Measurements from ENCODE around the gene NFIA. TPM values are rescaled to one million over a fixed set of nuclear protein-coding genes. Genes with fewer than 3 reads are reported as not detected.
A peak's percentile ranks its signal among the peaks of the same experiment; 100 is the strongest.

Gene NFIA
- total and polyA plus RNA-seq, 9 of the 15 experiments (the other 6 are each of a cell fraction or from before 2014, with no cell fraction given) = 5.3 to 24.9 (median 9.8) TPM

GRCh38 chr1:61453111-61453961 lies 371.0 kb downstream of the NFIA start (continued):
- TF ChIP-seq TSHZ1 (CRISPR knock-in tag; IDR thresholded peaks at IDR 0.05) = no peak
- TF ChIP-seq HDAC8 (tag; IDR thresholded peaks at IDR 0.05) = no peak
- TF ChIP-seq HDAC3 (IDR thresholded peaks at IDR 0.05; ENCODE audit: borderline replicate concordance, partially characterized antibody) = peak; percentile 85
- no peak for TF ChIP-seq ZNF143 (CRISPR knock-in tag; IDR thresholded peaks at IDR 0.05)
- no peak for TF ChIP-seq CBX1 (IDR thresholded peaks at IDR 0.05; ENCODE audit: low read depth)
- no peak for TF ChIP-seq U2AF1 (optimal IDR thresholded peaks at IDR 0.05; ENCODE audit: low read depth, low read length)
- TF ChIP-seq NR1H2 (CRISPR knock-in tag; IDR thresholded peaks at IDR 0.05) = no peak
- no peak for TF ChIP-seq E2F5 (CRISPR knock-in tag; IDR thresholded peaks at IDR 0.05)
- TF ChIP-seq GTF2F1 (IDR thresholded peaks at IDR 0.05; ENCODE audit: low read depth, low read length) = no peak
- no peak for TF ChIP-seq ZNF695 (CRISPR knock-in tag; IDR thresholded peaks at IDR 0.05)
- no peak for TF ChIP-seq ZNF778 (CRISPR knock-in tag; IDR thresholded peaks at IDR 0.05)
- no peak for TF ChIP-seq SP2 (IDR thresholded peaks at IDR 0.05; ENCODE audit: extremely low read depth, low read depth, low read length, poor library complexity, severe bottlenecking)
- no peak for TF ChIP-seq MLX (CRISPR knock-in tag; conservative IDR thresholded peaks at IDR 0.05)
- no peak for TF ChIP-seq ZNF146 (CRISPR knock-in tag; IDR thresholded peaks at IDR 0.05; ENCODE audit: unreplicated experiment)
- TF ChIP-seq GABPB2 (CRISPR knock-in tag; conservative IDR thresholded peaks at IDR 0.05) = no peak
- TF ChIP-seq, protein P1, sequence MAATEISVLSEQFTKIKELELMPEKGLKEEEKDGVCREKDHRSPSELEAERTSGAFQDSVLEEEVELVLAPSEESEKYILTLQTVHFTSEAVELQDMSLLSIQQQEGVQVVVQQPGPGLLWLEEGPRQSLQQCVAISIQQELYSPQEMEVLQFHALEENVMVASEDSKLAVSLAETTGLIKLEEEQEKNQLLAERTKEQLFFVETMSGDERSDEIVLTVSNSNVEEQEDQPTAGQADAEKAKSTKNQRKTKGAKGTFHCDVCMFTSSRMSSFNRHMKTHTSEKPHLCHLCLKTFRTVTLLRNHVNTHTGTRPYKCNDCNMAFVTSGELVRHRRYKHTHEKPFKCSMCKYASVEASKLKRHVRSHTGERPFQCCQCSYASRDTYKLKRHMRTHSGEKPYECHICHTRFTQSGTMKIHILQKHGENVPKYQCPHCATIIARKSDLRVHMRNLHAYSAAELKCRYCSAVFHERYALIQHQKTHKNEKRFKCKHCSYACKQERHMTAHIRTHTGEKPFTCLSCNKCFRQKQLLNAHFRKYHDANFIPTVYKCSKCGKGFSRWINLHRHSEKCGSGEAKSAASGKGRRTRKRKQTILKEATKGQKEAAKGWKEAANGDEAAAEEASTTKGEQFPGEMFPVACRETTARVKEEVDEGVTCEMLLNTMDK (IDR thresholded peaks at IDR 0.05; ENCODE audit: borderline replicate concordance, insufficient read depth, low read depth, low read length, poor library complexity, severe bottlenecking) = peak; percentile 18
- TF ChIP-seq ZNF354B (CRISPR knock-in tag; IDR thresholded peaks at IDR 0.05) = no peak
- no peak for TF ChIP-seq ETV5 (CRISPR knock-in tag; IDR thresholded peaks at IDR 0.05; ENCODE audit: low read depth)
